Left ventricle myocardium inferior (tissue), 1 donor: ENCODE measurements around the gene POU5F2. TPM values are rescaled to one million over a fixed set of nuclear protein-coding genes. Genes with fewer than 3 reads are reported as not detected.

Experiments used
- DNase-seq: peaks from one replicate; pipeline ENCODE4 v3.0.0-alpha.2; 2020
- H3K27ac ChIP-seq: fragments of 200-600 bp; replicated peaks from 2 replicates; pipeline ENCODE4 v1.8.0; 2021
- H3K27me3 ChIP-seq: fragments of 200-600 bp; 2 replicates; pipeline ENCODE4 v1.8.0; 2021; ENCODE audit warnings: low read depth
- H3K36me3 ChIP-seq: fragments of 200-600 bp; 2 replicates; pipeline ENCODE4 v1.8.0; 2021
- H3K4me1 ChIP-seq: fragments of 200-600 bp; 2 replicates; pipeline ENCODE4 v1.8.0; 2021
- H3K4me3 ChIP-seq: fragments of 200-600 bp; 2 replicates; pipeline ENCODE4 v1.8.0; 2021; ENCODE audit warnings: mild to moderate bottlenecking, moderate library complexity
- H3K9me3 ChIP-seq: fragments of 200-600 bp; replicated peaks from 2 replicates; pipeline ENCODE4 v1.8.0; 2021
- CTCF ChIP-seq: fragments of 200-600 bp; IDR thresholded peaks from 2 replicates; pipeline ENCODE4 v1.8.0; 2021; ENCODE audit warnings: antibody characterized with exemption, mild to moderate bottlenecking, borderline replicate concordance
- intact Hi-C: fragments of 100-400 bp; cut with micrococcal nuclease; formaldehyde crosslinking; loops from one replicate; pipeline ENCODE4 v1.11.0; 2022
- total RNA-seq: library from RNA; stranded (reverse); fragmentation: NEBNext Ultra II Directional; extraction: Animal tissue kit (Norgen Biotek cat#: 25700); gene quantifications from one replicate; pipeline ENCODE4 v1.2.1, GENCODE V29; 2021
- donor health status: DM: no; HTN: yes; CAD: no; lungs with severe emphysema.

The POU5F2 gene
- total RNA-seq, 1 donor from 2014 or later = 0.16 TPM

- Histone ChIP-seq H3K9me3 (peaks cover 8% of the 10 kb centered on the region), H3K27me3 (no peaks in the 10 kb centered on the region), H3K4me1 (peaks cover 6% of the 10 kb centered on the region), H3K27ac (no peak overlapping the region), H3K4me3 (no peak overlapping the region), H3K36me3 (no peaks in the 10 kb centered on the region)
- no peak for TF ChIP-seq CTCF
- DNase-seq = no peak
- intact Hi-C loops = no loop called here
Observed at GRCh38 chr5:93717162-93717561, 24.2 kb downstream of the POU5F2 start.

- no peak overlapping the region for H3K4me3 ChIP-seq
- peaks cover 8% of the 10 kb centered on the region for H3K9me3 ChIP-seq
- no peak for TF ChIP-seq CTCF
- H3K36me3 ChIP-seq = no peaks in the 10 kb centered on the region
- intact Hi-C loops = no loop called here
- H3K4me1 ChIP-seq = peaks cover 6% of the 10 kb centered on the region
- no peak overlapping the region for H3K27ac ChIP-seq
- no peaks in the 10 kb centered on the region for H3K27me3 ChIP-seq
- no peak for DNase-seq
Observed at GRCh38 chr5:93716453-93716852, 24.9 kb downstream of the POU5F2 start.

GRCh38 chr5:93715761-93716160 lies 25.6 kb downstream of the POU5F2 start:
- no peak overlapping the region for H3K4me3 ChIP-seq
- H3K27me3 ChIP-seq = no peaks in the 10 kb centered on the region
- peaks cover 8% of the 10 kb centered on the region for H3K9me3 ChIP-seq
- H3K4me1 ChIP-seq = peaks cover 6% of the 10 kb centered on the region
- no peak overlapping the region for H3K27ac ChIP-seq
- no peaks in the 10 kb centered on the region for H3K36me3 ChIP-seq
- intact Hi-C loops = no loop called here
- no peak for DNase-seq
- TF ChIP-seq CTCF = no peak

DNA sequence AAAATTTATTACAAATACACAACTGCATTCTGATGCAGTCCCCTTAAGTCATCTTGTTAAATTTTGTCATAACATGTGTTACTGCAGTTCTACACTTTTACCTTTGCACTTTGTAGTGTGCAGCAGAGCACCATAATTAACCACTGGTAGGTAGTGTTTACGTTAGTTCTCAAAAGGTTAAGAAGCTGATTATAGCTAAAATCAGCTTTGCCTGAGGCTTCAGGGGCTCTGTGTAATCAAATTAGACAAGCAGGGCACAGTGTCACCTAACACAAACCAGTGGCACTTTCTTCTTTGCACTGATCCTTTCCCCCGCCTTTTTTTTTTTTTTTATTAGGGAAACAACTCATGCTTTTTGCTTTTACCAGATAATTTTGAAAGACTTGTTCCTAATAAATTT lies 26.1 kb downstream of the POU5F2 start:
- peaks cover 6% of the 10 kb centered on the region for H3K4me1 ChIP-seq
- no peaks in the 10 kb centered on the region for H3K36me3 ChIP-seq
- H3K9me3 ChIP-seq = peaks cover 8% of the 10 kb centered on the region
- no peaks in the 10 kb centered on the region for H3K27me3 ChIP-seq
- no peak overlapping the region for H3K27ac ChIP-seq
- no peak overlapping the region for H3K4me3 ChIP-seq
- TF ChIP-seq CTCF = no peak
- no peak for DNase-seq
- intact Hi-C loops = no loop called here

DNA sequence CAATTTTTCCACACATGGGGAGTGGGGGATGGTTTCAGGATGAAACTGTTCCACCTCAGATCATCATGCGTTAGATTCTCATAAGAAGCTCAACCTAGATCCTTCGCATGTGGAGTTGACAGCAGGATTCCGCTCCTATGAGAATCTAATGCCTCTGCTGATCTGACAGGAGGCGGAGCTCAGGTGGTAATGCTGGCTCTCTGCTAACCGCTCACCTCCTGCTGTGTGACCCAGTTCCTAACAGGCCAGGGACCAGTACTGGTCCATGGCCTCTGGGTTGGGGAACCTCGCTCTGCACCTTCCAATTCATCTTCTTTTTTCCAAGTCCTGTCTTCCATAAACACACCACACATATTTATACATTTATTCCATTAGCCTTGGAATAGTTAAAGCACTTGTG lies 33.0 kb downstream of the POU5F2 start:
- H3K9me3 ChIP-seq = peaks cover 8% of the 10 kb centered on the region
- TF ChIP-seq CTCF = no peak
- no peak for DNase-seq
- H3K36me3 ChIP-seq = no peaks in the 10 kb centered on the region
- no peak overlapping the region for H3K4me3 ChIP-seq
- no peaks in the 10 kb centered on the region for H3K27me3 ChIP-seq
- no peaks in the 10 kb centered on the region for H3K4me1 ChIP-seq
- H3K27ac ChIP-seq = no peak overlapping the region
- intact Hi-C loops = no loop called here

DNA sequence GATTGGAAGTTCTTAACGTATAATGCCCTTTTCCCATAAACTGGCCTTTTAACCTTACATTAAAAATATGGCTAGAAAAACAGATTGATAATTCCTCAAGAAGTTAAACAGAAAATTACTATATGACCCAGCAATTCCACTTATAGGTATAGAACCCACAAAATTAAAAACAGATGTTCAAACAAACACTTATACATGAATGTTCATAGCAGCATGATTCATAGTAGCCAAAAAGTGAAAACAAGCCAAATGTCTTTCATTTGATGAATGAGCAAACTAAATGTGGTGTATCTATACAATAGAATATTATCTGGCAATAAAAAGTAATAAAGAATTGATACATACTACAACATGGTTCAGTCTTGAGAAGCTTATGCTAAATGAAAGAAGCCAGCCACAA lies 35.5 kb downstream of the POU5F2 start:
- H3K4me1 ChIP-seq = no peaks in the 10 kb centered on the region
- H3K36me3 ChIP-seq = no peaks in the 10 kb centered on the region
- H3K4me3 ChIP-seq = no peak overlapping the region
- TF ChIP-seq CTCF = no peak
- H3K27me3 ChIP-seq = no peaks in the 10 kb centered on the region
- intact Hi-C loops = no loop called here
- H3K9me3 ChIP-seq = no peaks in the 10 kb centered on the region
- H3K27ac ChIP-seq = no peak overlapping the region
- no peak for DNase-seq
